Testis (tissue), 2 donors: ENCODE data around the gene INIP.

Experiments used
- CTCF ChIP-seq, 3 experiments: fragments of 450-650 bp in 2 of 3; fragments of 200-600 bp in 1 of 3; sonication (generic) in 1 of 3; IDR thresholded peaks; one replicate each; pipeline ENCODE4 v1.5.1; 2016 to 2019; ENCODE audit warnings: antibody characterized with exemption in 3 of 3, mild to moderate bottlenecking in 2 of 3, moderate library complexity in 1 of 3
- POLR2A ChIP-seq: fragments of 450-650 bp; IDR thresholded peaks from one replicate; pipeline ENCODE4 v1.6.1; 2017; ENCODE audit warnings: antibody characterized with exemption, mild to moderate bottlenecking, moderate library complexity

- TF ChIP-seq POLR2A (no peak), CTCF (IDR thresholded peaks at IDR 0.05) (no peak)
Observed at GRCh38 chr9:112764837-112765236, 46.9 kb upstream of the INIP start.
